HepG2 (cell line): ENCODE data around the gene SECTM1. TPM values are rescaled to one million over a fixed set of nuclear protein-coding genes. Genes with fewer than 3 reads are reported as not detected.

Source experiments
- AKNA ChIP-seq: sonication (generic); formaldehyde crosslinking; IDR thresholded peaks from 2 replicates; pipeline ENCODE4 v1.4.0; 2020; ENCODE audit warnings: missing genetic modification reagents, borderline replicate concordance
- E2F2 ChIP-seq: sonication (generic); formaldehyde crosslinking; IDR thresholded peaks from 2 replicates; pipeline ENCODE4 v1.4.0; 2020; ENCODE audit warnings: missing genetic modification reagents, borderline replicate concordance
- EHMT2 ChIP-seq: fragments of 200-600 bp; sonication (generic); IDR thresholded peaks from 2 replicates; pipeline ENCODE4 v1.7.0; 2017; ENCODE audit warnings: antibody characterized with exemption, low read depth, low read length, borderline replicate concordance
- HOXA3 ChIP-seq: sonication (generic); formaldehyde crosslinking; IDR thresholded peaks from 2 replicates; pipeline ENCODE4 v1.5.0; 2020; ENCODE audit warnings: missing genetic modification reagents
- MED8 ChIP-seq: sonication (generic); formaldehyde crosslinking; IDR thresholded peaks from 2 replicates; pipeline ENCODE4 v1.8.1; 2023; ENCODE audit warnings: mild to moderate bottlenecking, missing genetic modification reagents; ENCODE audit not compliant: insufficient replicate concordance
- PAF1 ChIP-seq: IDR thresholded peaks from 2 replicates; pipeline ENCODE4 v1.6.1; 2016; ENCODE audit warnings: missing genetic modification reagents, missing compliant biosample characterization
- SNRNP70 ChIP-seq: fragments of 200-400 bp; formaldehyde crosslinking; IDR thresholded peaks from 2 replicates; pipeline ENCODE4 v1.6.1; 2017; ENCODE audit warnings: mild to moderate bottlenecking, low read depth, low read length, moderate library complexity
- SP1 ChIP-seq, 2 experiments: fragments of 450-650 bp in 1 of 2; sonication (generic) in 1 of 2; formaldehyde crosslinking in 1 of 2; IDR thresholded peaks; 2 replicates each; pipeline versions ENCODE4 v1.4.0 to v1.6.1; 2016 to 2020; ENCODE audit warnings: missing genetic modification reagents in 1 of 2
- SUZ12 ChIP-seq: fragments of 150-350 bp; IDR thresholded peaks from 2 replicates; pipeline ENCODE4 v1.6.1; 2014; ENCODE audit warnings: low read depth, low read length
- TFDP1 ChIP-seq: IDR thresholded peaks from 2 replicates; pipeline ENCODE4 v1.6.1; 2016; ENCODE audit warnings: missing compliant biosample characterization, missing genetic modification reagents, borderline replicate concordance
- ZBTB14 ChIP-seq: sonication (generic); formaldehyde crosslinking; IDR thresholded peaks from 2 replicates; pipeline ENCODE4 v1.4.0; 2020; ENCODE audit warnings: missing genetic modification reagents
- ZNF10 ChIP-seq: sonication (generic); formaldehyde crosslinking; IDR thresholded peaks from 2 replicates; pipeline ENCODE4 v1.4.0; 2020; ENCODE audit warnings: mild to moderate bottlenecking, low read depth, missing genetic modification reagents, borderline replicate concordance
- ZNF383 ChIP-seq: sonication (generic); formaldehyde crosslinking; IDR thresholded peaks from 2 replicates; pipeline ENCODE4 v1.4.0; 2020; ENCODE audit warnings: missing genetic modification reagents, mild to moderate bottlenecking, borderline replicate concordance
- ZNF501 ChIP-seq: sonication (generic); formaldehyde crosslinking; IDR thresholded peaks from 2 replicates; pipeline ENCODE4 v1.5.1; 2020; ENCODE audit warnings: mild to moderate bottlenecking, moderate library complexity, missing genetic modification reagents
- ZNF546 ChIP-seq: sonication (generic); formaldehyde crosslinking; conservative IDR thresholded peaks from 2 replicates; pipeline ENCODE4 v1.8.1; 2023; ENCODE audit warnings: mild to moderate bottlenecking, missing genetic modification reagents
- ZNF574 ChIP-seq: sonication (generic); formaldehyde crosslinking; IDR thresholded peaks from 2 replicates; pipeline ENCODE4 v1.4.0; 2020; ENCODE audit warnings: missing genetic modification reagents
- polyA plus RNA-seq, 8 experiments: library from polyadenylated mRNA; depleted of rRNA in 3 of 8; stranded (reverse) in 7 of 8; unstranded in 1 of 8; fragments of >200 nt; fragmentation: Illumina TruSeq in 4 of 8; extraction: Trizol in 4 of 8; gene quantifications; 2 replicates each; pipeline versions ENCODE4 v1.2.1 to v1.2.3, GENCODE V29; 2011 to 2016; ENCODE audit warnings: low read depth in 4 of 8, missing spikeins in 1 of 8, mixed read lengths in 1 of 8; ENCODE audit not compliant: insufficient read depth in 1 of 8
- total RNA-seq, 5 experiments: library from RNA; depleted of rRNA; stranded (reverse); fragments of >200 nt; fragmentation: Illumina TruSeq; extraction: Trizol; gene quantifications; 2 replicates each; pipeline ENCODE4 v1.2.3, GENCODE V29; 2016; ENCODE audit warnings: low read depth in 1 of 5

SECTM1 gene
- total and polyA plus RNA-seq, 2 of the 13 experiments (the other 11 are each of a cell fraction or from before 2014, with no cell fraction given), result 3.5 to 5.3 TPM

- no peak for TF ChIP-seq ZNF574 (CRISPR knock-in tag)
- TF ChIP-seq ZBTB14 (CRISPR knock-in tag), result no peak
- TF ChIP-seq AKNA (CRISPR knock-in tag), result no peak
- no peak for TF ChIP-seq ZNF10 (CRISPR knock-in tag)
- TF ChIP-seq PAF1 (CRISPR knock-in tag), result no peak
- no peak for TF ChIP-seq ZNF501 (CRISPR knock-in tag)
- no peak for TF ChIP-seq EHMT2
- no peak for TF ChIP-seq SP1 (IDR thresholded peaks at IDR 0.05)
- TF ChIP-seq SP1 (CRISPR knock-in tag; IDR thresholded peaks at IDR 0.05), result no peak
- TF ChIP-seq SUZ12, result no peak
- no peak for TF ChIP-seq E2F2 (CRISPR knock-in tag)
- TF ChIP-seq ZNF383, result no peak
- no peak for TF ChIP-seq MED8 (CRISPR knock-in tag)
- TF ChIP-seq ZNF546, result no peak
- TF ChIP-seq TFDP1, result no peak
- peak; percentile 28; the same call in 1 of the 2 replicates for TF ChIP-seq HOXA3 (CRISPR knock-in tag)
- TF ChIP-seq SNRNP70, result no peak
Measured at GRCh38 chr17:82377924-82378740, 44.6 kb upstream of the SECTM1 start (continued).
